GM12878 (cell line): ENCODE measurements around the gene GOLGA5. TPM values are rescaled to one million over a fixed set of nuclear protein-coding genes. Genes with fewer than 3 reads are reported as not detected.
"Not testable (repeated sequence)": the region's sequence is repeated elsewhere in the genome, so short reads cannot be mapped to it uniquely, and the experiment has no call there.

ENCODE experiments used
- ATAC-seq: fragments of 200-7000 bp; cut with Tn5 transposase; 3 replicates; pipeline ENCODE4 v1.9.1; 2020; ENCODE audit warnings: mild to moderate bottlenecking, moderate library complexity
- BruUV-seq: library from RNA; stranded (reverse); fragments of 400-500 nt; replicated peaks from 2 replicates; lab custom pipeline; 2021; lab: Mats Ljungman, UMichigan
- CTCF ChIA-PET: fragments of 300-600 bp; sonication (Branson Sonifier 250); formaldehyde crosslinking; extraction: SDS; loops from one replicate; lab custom pipeline; 2021; ENCODE audit warnings: inconsistent platforms; lab: Yijun Ruan, JAX
- POLR2A ChIA-PET: fragments of 350-600 bp; formaldehyde crosslinking; extraction: SDS; loops from one replicate; lab custom pipeline; 2021; ENCODE audit warnings: inconsistent platforms; lab: Charles Lee
- RAD21 ChIA-PET: fragments of 300-600 bp; sonication (Branson Sonifier 250); formaldehyde crosslinking; loops from one replicate; lab custom pipeline; 2023; ENCODE audit warnings: antibody characterized with exemption; ENCODE audit not compliant: unreplicated experiment; lab: Charles Lee
- SMC1A ChIA-PET: fragments of 300-600 bp; sonication (Branson Sonifier 250); formaldehyde crosslinking; loops from one replicate; lab custom pipeline; 2023; ENCODE audit not compliant: unreplicated experiment, uncharacterized antibody; lab: Charles Lee
- DNase-seq: peaks from one replicate; pipeline ENCODE4 v3.0.0-alpha.2; 2011; ENCODE audit warnings: low read depth, low spot score
- FAIRE-seq: peaks from 3 replicates; lab custom pipeline; 2011; peaks lifted over from hg19 to GRCh38; lab: Jason Lieb, UNC
- H2AFZ ChIP-seq: 2 replicates; pipeline ENCODE4 v1.6.0; 2011; ENCODE audit warnings: low read depth, low read length, control low read depth; ENCODE audit not compliant: control insufficient read depth
- H3K27ac ChIP-seq: 2 replicates; pipeline ENCODE4 v1.5.1; 2011; ENCODE audit warnings: control low read depth; ENCODE audit not compliant: control insufficient read depth, insufficient read depth
- H3K27me3 ChIP-seq, 2 experiments: replicated peaks in 1 of 2; 2 replicates each; pipeline versions ENCODE4 v1.6.0 to v1.6.1; 2011; ENCODE audit warnings: low read length in 1 of 2; ENCODE audit not compliant: control insufficient read depth in 2 of 2, insufficient read depth in 2 of 2
- H3K36me3 ChIP-seq, 2 experiments: 2 replicates each; pipeline ENCODE4 v1.5.1; 2011; ENCODE audit warnings: low read length in 1 of 2; ENCODE audit not compliant: control insufficient read depth in 2 of 2, insufficient read depth in 2 of 2
- H3K4me1 ChIP-seq: 2 replicates; pipeline ENCODE4 v1.6.1; 2011; ENCODE audit warnings: mild to moderate bottlenecking, low read length, moderate library complexity, mixed read lengths; ENCODE audit not compliant: control insufficient read depth, insufficient read depth
- H3K4me2 ChIP-seq: 2 replicates; pipeline ENCODE4 v1.6.0; 2011; ENCODE audit warnings: control low read depth; ENCODE audit not compliant: control insufficient read depth, insufficient read depth
- H3K4me3 ChIP-seq: fragments of 200-600 bp; sonication (generic); 2 replicates; pipeline ENCODE4 v1.5.1; 2016
- H3K79me2 ChIP-seq: 2 replicates; pipeline ENCODE4 v1.6.0; 2011; ENCODE audit warnings: low read length; ENCODE audit not compliant: control insufficient read depth, insufficient read depth
- H3K9ac ChIP-seq: 2 replicates; pipeline ENCODE4 v1.8.0; 2011; ENCODE audit warnings: low read length, control low read depth, mixed read lengths; ENCODE audit not compliant: control insufficient read depth, insufficient read depth
- H3K9me3 ChIP-seq: replicated peaks from 3 replicates; pipeline ENCODE4 v1.5.1; 2011; ENCODE audit warnings: mild to moderate bottlenecking, low read length; ENCODE audit not compliant: control insufficient read depth, insufficient read depth
- H4K20me1 ChIP-seq: 2 replicates; pipeline ENCODE4 v1.6.0; 2011; ENCODE audit not compliant: control insufficient read depth, insufficient read depth
- DPF2 ChIP-seq: fragments of 450-650 bp; IDR thresholded peaks from 2 replicates; pipeline ENCODE4 v1.6.1; 2017; ENCODE audit warnings: mild to moderate bottlenecking
- HCFC1 ChIP-seq: fragments of 150-350 bp; IDR thresholded peaks from 2 replicates; pipeline ENCODE4 v1.6.1; 2014; ENCODE audit warnings: low read length
- IKZF2 ChIP-seq, 2 experiments: fragments of 450-650 bp; IDR thresholded peaks; 2 replicates each; pipeline ENCODE4 v1.6.1; 2017; ENCODE audit warnings: mild to moderate bottlenecking in 2 of 2, moderate library complexity in 2 of 2
- NFYB ChIP-seq: IDR thresholded peaks from 2 replicates; pipeline ENCODE4 v1.6.1; 2011; ENCODE audit warnings: low read depth, mild to moderate bottlenecking, low read length, improper control_type of control experiment, moderate library complexity; ENCODE audit not compliant: insufficient read depth
- PAX5 ChIP-seq: IDR thresholded peaks from 2 replicates; pipeline ENCODE4 v1.6.1; 2011; ENCODE audit warnings: low read depth, low read length, borderline replicate concordance
- RELB ChIP-seq: fragments of 450-650 bp; IDR thresholded peaks from 2 replicates; pipeline ENCODE4 v1.6.1; 2017; ENCODE audit warnings: low read depth, mild to moderate bottlenecking, moderate library complexity
- SPI1 ChIP-seq: IDR thresholded peaks from 2 replicates; pipeline ENCODE4 v1.6.1; 2011; ENCODE audit warnings: low read depth, mild to moderate bottlenecking, low read length, moderate library complexity, borderline replicate concordance; ENCODE audit not compliant: insufficient read depth
- YY1 ChIP-seq: IDR thresholded peaks from 2 replicates; pipeline ENCODE4 v1.6.1; 2011; ENCODE audit warnings: low read depth, mild to moderate bottlenecking, low read length
- WGBS: methylation state at CpG from one replicate; pipeline ENCODE4 v1.1.6; 2016; ENCODE audit warnings: low lambda C conversion rate; ENCODE audit not compliant: insufficient replicate concordance, insufficient coverage; ENCODE audit errors: missing lambda C conversion rate; 5-methylcytosine and 5-hydroxymethylcytosine counted together
- in situ Hi-C: fragments of 300-500 bp; cut with MboI; formaldehyde crosslinking; loops from 9 replicates; pipeline ENCODE4 v1.14.3; 2018; ENCODE audit warnings: mixed read lengths
- intact Hi-C: fragments of 100-400 bp; cut with micrococcal nuclease; formaldehyde crosslinking; loops from one replicate; pipeline ENCODE4 v1.14.2; 2022; ENCODE audit not compliant: unreplicated experiment
- polyA plus RNA-seq, 11 experiments: library from polyadenylated mRNA; depleted of rRNA in 4 of 11; unstranded in 6 of 11; stranded (reverse) in 5 of 11; fragments of >200 nt; fragmentation: Nextera tagmentation in 4 of 11; fragmentation: Illumina TruSeq in 1 of 11; extraction: Ambion mirVana in 4 of 11; extraction: Trizol in 1 of 11; gene quantifications; 1 replicate in 1 of 11; 2 replicates in 10 of 11; pipeline versions ENCODE4 v1.2.1 to v1.2.3, GENCODE V29; 2011 to 2016; ENCODE audit warnings: inconsistent platforms in 2 of 11, missing spikeins in 2 of 11, low read depth in 1 of 11
- total RNA-seq, 4 experiments: library from RNA; depleted of rRNA in 3 of 4; stranded (reverse); fragments of >200 nt in 3 of 4; fragmentation: Illumina TruSeq in 1 of 4; extraction: Trizol in 1 of 4; gene quantifications; 2 replicates each; pipeline versions ENCODE4 v1.2.1 to v1.2.3, GENCODE V29; 2013 to 2021

Gene GOLGA5
- total and polyA plus RNA-seq, 10 of the 15 experiments (the other 5 are each of a cell fraction or from before 2014, with no cell fraction given), result 10.9 to 30.1 (median 19.7) TPM

DNA sequence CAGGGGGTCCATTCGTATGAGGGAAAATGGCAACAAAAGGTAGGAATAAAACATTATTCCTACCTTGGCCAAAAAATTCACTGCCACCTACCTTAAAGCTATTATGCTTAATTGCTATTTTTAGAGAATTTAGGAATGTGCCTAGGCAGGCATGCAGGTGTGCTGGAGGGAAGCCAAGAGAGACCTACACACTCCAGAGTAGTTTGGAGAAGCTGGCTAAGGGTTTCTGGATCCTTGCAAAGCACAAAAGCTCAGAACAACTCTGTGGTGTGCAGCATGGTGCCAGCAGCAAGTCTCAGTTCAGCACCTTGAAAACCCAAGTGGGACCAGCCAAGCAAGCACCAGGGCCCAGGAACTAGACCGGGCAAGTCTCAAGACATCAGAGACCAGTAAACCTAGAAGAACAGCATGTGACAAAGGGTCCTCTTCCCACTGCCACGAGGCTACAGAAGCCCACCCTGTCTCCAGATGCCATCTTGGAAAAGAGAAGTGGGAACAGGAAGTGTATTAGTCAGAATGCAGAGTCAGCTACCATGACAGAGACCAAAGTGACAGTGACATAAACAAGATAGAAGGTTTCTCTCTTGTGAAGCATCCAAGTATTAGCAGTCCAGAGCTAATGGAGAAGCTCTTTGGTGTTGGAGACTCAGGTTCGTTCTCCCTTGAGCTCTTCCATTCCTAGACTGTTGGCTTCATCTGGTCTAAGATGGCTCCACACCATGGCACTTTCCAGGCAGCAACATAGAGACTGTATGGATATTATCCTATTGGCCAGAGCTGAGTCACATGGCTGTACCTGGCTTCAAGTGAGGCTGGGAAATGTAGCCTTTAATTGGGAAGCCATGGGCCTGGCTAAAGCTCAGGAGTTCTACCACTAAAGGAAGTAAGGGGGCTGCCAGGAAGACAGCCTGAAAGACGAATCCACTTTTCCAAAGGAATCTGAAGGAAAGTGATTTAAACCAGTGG is 30.2 kb upstream of the GOLGA5 start:
- H3K9ac ChIP-seq, H3K4me2 ChIP-seq, H3K27me3 ChIP-seq, H3K36me3 ChIP-seq, H4K20me1 ChIP-seq, H3K4me3 ChIP-seq, intact Hi-C loops, DNase-seq, H3K79me2 ChIP-seq, BruUV-seq, H3K27ac ChIP-seq, H3K9me3 ChIP-seq, H2AFZ ChIP-seq: not testable (repeated sequence)
- FAIRE-seq (peak; percentile 85), ATAC-seq (peak; percentile 26)
- in situ Hi-C loops, result loop anchor here (25.0 kb wide), 2 partner anchors 1198 to 1402 kb away; no protein-coding TSS in a partner anchor
- ChIA-PET CTCF (interaction anchor here (0.6 to 2.2 kb wide), 3 partner anchors 12 to 50 kb away, joined by 3 to 4 read pairs (median 4); no protein-coding TSS in a partner anchor), SMC1A (interaction anchor here (5.0 kb wide), 1 partner anchor 13 kb away, joined by 32 read pairs; no protein-coding TSS in a partner anchor), POLR2A (interaction anchor here (1.9 kb wide), 1 partner anchor 13 kb away, joined by 9 read pairs; no protein-coding TSS in a partner anchor), RAD21 (interaction anchor here (1.6 kb wide), 1 partner anchor 16 kb away, joined by 4 read pairs; the partner anchor contains the start of gene LGMN)
- 0 out of 2 replicates have a peak, but pooled peaks have one; percentile 15 for TF ChIP-seq NFYB
- peak; percentile 23; the same call in 1 of the 2 replicates for TF ChIP-seq RELB
- 0 out of 2 replicates have a peak, but pooled peaks have one; percentile 9 for TF ChIP-seq HCFC1
- TF ChIP-seq YY1, result 0 out of 2 replicates have a peak, but pooled peaks have one; percentile 9
- TF ChIP-seq SPI1, result peak; percentile 61; the same call in 1 of the 2 replicates
- TF ChIP-seq IKZF2 (IDR thresholded peaks at IDR 0.05), result peak in 1 of 2 experiments; percentile 65; a peak in 2 of 4 replicates
- peak; percentile 64; the same call in 1 of the 2 replicates for TF ChIP-seq PAX5
- 0 out of 2 replicates have a peak, but pooled peaks have one; percentile 24 for TF ChIP-seq DPF2
- WGBS, result 61% methylated on average over 4 of the region's 5 CpGs
- peaks cover 40% of the 10 kb centered on the region for H3K4me1 ChIP-seq
